Loucy (cell line): Measurements from ENCODE around the gene SOS1.

Experiments used
- H2AFZ ChIP-seq: fragments of 200-600 bp; sonication (generic); 2 replicates; pipeline ENCODE4 v1.6.0; 2016; ENCODE audit warnings: antibody characterized with exemption, mild to moderate bottlenecking, low read length, moderate library complexity
- H3F3A ChIP-seq: fragments of 200-600 bp; 2 replicates; pipeline ENCODE4 v1.6.0; 2016; ENCODE audit warnings: antibody characterized with exemption, low read depth, mild to moderate bottlenecking
- H3K27me3 ChIP-seq: fragments of 200-600 bp; sonication (generic); 2 replicates; pipeline ENCODE4 v1.6.1; 2014; ENCODE audit warnings: low read length, mild to moderate bottlenecking; ENCODE audit not compliant: insufficient read depth, poor library complexity, severe bottlenecking
- H3K36me3 ChIP-seq: fragments of 200-600 bp; sonication (generic); 2 replicates; pipeline ENCODE4 v1.6.1; 2016; ENCODE audit warnings: low read length; ENCODE audit not compliant: insufficient read depth
- H3K4me1 ChIP-seq: fragments of 200-600 bp; sonication (generic); 2 replicates; pipeline ENCODE4 v1.5.1; 2014; ENCODE audit warnings: low read length, mild to moderate bottlenecking; ENCODE audit not compliant: insufficient read depth, poor library complexity, severe bottlenecking
- H3K4me2 ChIP-seq: fragments of 200-600 bp; sonication (generic); 2 replicates; pipeline ENCODE4 v1.6.0; 2014; ENCODE audit warnings: antibody characterized with exemption, low read length, low read depth, mild to moderate bottlenecking; ENCODE audit not compliant: poor library complexity, severe bottlenecking
- H3K4me3 ChIP-seq: fragments of 200-600 bp; sonication (generic); 2 replicates; pipeline ENCODE4 v1.5.1; 2014; ENCODE audit warnings: low read length, mild to moderate bottlenecking, mixed read lengths; ENCODE audit not compliant: poor library complexity, severe bottlenecking
- H3K79me2 ChIP-seq: fragments of 200-600 bp; sonication (generic); 2 replicates; pipeline ENCODE4 v1.6.1; 2014; ENCODE audit warnings: low read length; ENCODE audit not compliant: insufficient read depth
- H3K9ac ChIP-seq: fragments of 200-600 bp; sonication (generic); 2 replicates; pipeline ENCODE4 v1.6.0; 2014; ENCODE audit warnings: mild to moderate bottlenecking, low read depth, low read length, moderate library complexity; ENCODE audit not compliant: poor library complexity, severe bottlenecking
- H3K9me2 ChIP-seq: fragments of 200-600 bp; sonication (generic); replicated peaks from 2 replicates; pipeline ENCODE4 v1.6.1; 2016; ENCODE audit warnings: low read depth, low read length, mixed read lengths
- H3K9me3 ChIP-seq: fragments of 200-600 bp; sonication (generic); 2 replicates; pipeline ENCODE4 v1.6.1; 2014; ENCODE audit warnings: mild to moderate bottlenecking, antibody characterized with exemption, low read length, low read depth; ENCODE audit not compliant: insufficient read depth
- H4K20me1 ChIP-seq: fragments of 200-600 bp; sonication (generic); 2 replicates; pipeline ENCODE4 v1.6.0; 2014; ENCODE audit warnings: antibody characterized with exemption, low read length, mild to moderate bottlenecking; ENCODE audit not compliant: insufficient read depth, poor library complexity, severe bottlenecking
- CTCF ChIP-seq: fragments of 200-600 bp; sonication (generic); conservative IDR thresholded peaks from 2 replicates; pipeline ENCODE4 v1.5.1; 2014; ENCODE audit warnings: mild to moderate bottlenecking, antibody characterized with exemption, low read length
- EZH2phosphoT487 ChIP-seq: fragments of 200-600 bp; IDR thresholded peaks from 2 replicates; pipeline ENCODE4 v1.6.1; 2018; ENCODE audit warnings: antibody characterized with exemption, mild to moderate bottlenecking, moderate library complexity, borderline replicate concordance

Gene SOS1

DNA sequence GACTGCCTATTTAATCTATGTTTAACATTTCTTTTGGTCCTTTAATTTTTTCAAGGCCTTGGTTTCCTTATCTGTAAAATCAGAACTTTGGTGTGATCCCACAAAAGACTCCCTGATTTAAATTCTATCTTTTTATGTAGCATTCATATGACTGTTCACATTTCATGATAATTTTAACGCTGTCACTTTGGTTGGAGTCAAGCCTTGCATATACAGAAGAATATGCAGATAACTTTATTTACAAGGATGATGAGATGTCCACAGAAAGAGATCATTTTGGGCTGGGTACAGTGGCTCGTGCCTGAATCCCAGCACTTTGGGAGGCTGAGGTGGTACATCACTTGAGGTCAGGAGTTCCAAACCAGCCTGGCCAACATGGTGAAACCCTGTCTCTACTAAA lies 38.4 kb upstream of the SOS1 start:
- Histone ChIP-seq H3K4me3 (no peak overlapping the region), H3K36me3 (no peaks in the 10 kb centered on the region), H3K4me1 (no peaks in the 10 kb centered on the region), H2AFZ (no peak overlapping the region), H3K79me2 (no peaks in the 10 kb centered on the region), H3F3A (no peaks in the 10 kb centered on the region), H3K9me3 (no peaks in the 10 kb centered on the region), H3K9me2 (no peaks in the 10 kb centered on the region), H3K27me3 (no peaks in the 10 kb centered on the region), H3K4me2 (no peak overlapping the region), H3K9ac (no peak overlapping the region), H4K20me1 (no peaks in the 10 kb centered on the region)
- TF ChIP-seq EZH2phosphoT487 = no peak
- TF ChIP-seq CTCF = no peak

- no peak for TF ChIP-seq EZH2phosphoT487
- no peak for TF ChIP-seq CTCF
- no peak overlapping the region for H2AFZ ChIP-seq
Observed at GRCh38 chr2:39158351-39158750, 37.5 kb upstream of the SOS1 start.

GRCh38 chr2:39156846-39157245 lies 36.0 kb upstream of the SOS1 start:
- no peak overlapping the region for H3K4me2 ChIP-seq
- no peak overlapping the region for H3K4me3 ChIP-seq
- H3K79me2 ChIP-seq = no peaks in the 10 kb centered on the region
- no peaks in the 10 kb centered on the region for H3K36me3 ChIP-seq
- TF ChIP-seq CTCF = no peak
- no peaks in the 10 kb centered on the region for H3K9me3 ChIP-seq
- H3K9ac ChIP-seq = no peak overlapping the region
- no peaks in the 10 kb centered on the region for H3K27me3 ChIP-seq
- H3K4me1 ChIP-seq = no peaks in the 10 kb centered on the region
- no peaks in the 10 kb centered on the region for H3K9me2 ChIP-seq
- no peaks in the 10 kb centered on the region for H3F3A ChIP-seq
- no peaks in the 10 kb centered on the region for H4K20me1 ChIP-seq
- no peak overlapping the region for H2AFZ ChIP-seq

More at GRCh38 chr2:39158351-39158750, 37.5 kb upstream of the SOS1 start:
- Histone ChIP-seq H3K36me3 (no peaks in the 10 kb centered on the region), H4K20me1 (no peaks in the 10 kb centered on the region), H3K9me3 (no peaks in the 10 kb centered on the region), H3K9me2 (no peaks in the 10 kb centered on the region), H3K9ac (no peak overlapping the region), H3K4me2 (no peak overlapping the region), H3K79me2 (no peaks in the 10 kb centered on the region), H3K4me1 (no peaks in the 10 kb centered on the region), H3K4me3 (no peak overlapping the region), H3F3A (no peaks in the 10 kb centered on the region), H3K27me3 (no peaks in the 10 kb centered on the region)
